EH (cell line): ENCODE measurements around the gene NEURL1B.
A peak's percentile ranks its signal among the peaks of the same experiment; 100 is the strongest.

ENCODE experiments used
- DNase-seq: peaks from one replicate; pipeline ENCODE4 v3.0.0-alpha.2; 2015; ENCODE audit warnings: low read depth

NEURL1B gene

GRCh38 chr5:172678902-172679301 is 37.8 kb downstream of the NEURL1B start:
- no peak for DNase-seq

GRCh38 chr5:172679628-172680212 is 38.7 kb downstream of the NEURL1B start:
- DNase-seq: no peak

- no peak for DNase-seq
These were observed 39.9 kb downstream of the NEURL1B start for GRCh38 chr5:172680921-172681320.

- DNase-seq: no peak
These were observed 40.4 kb downstream of the NEURL1B start for GRCh38 chr5:172681421-172681820.

GRCh38 chr5:172683264-172683644 is 42.2 kb downstream of the NEURL1B start:
- no peak for DNase-seq

- DNase-seq: no peak
These were observed 42.8 kb downstream of the NEURL1B start for GRCh38 chr5:172683645-172684471.

- no peak for DNase-seq
These were observed 44.0 kb downstream of the NEURL1B start for GRCh38 chr5:172685091-172685490.

- DNase-seq: peak; percentile 52
These were observed 45.0 kb downstream of the NEURL1B start for GRCh38 chr5:172686111-172686510.

GRCh38 chr5:172686539-172687390 is 45.7 kb downstream of the NEURL1B start:
- DNase-seq: no peak

GRCh38 chr5:172687940-172688339 is 46.9 kb downstream of the NEURL1B start:
- no peak for DNase-seq

- no peak for DNase-seq
These were observed 47.5 kb downstream of the NEURL1B start for GRCh38 chr5:172688349-172689217.

GRCh38 chr5:172689218-172689572 is 48.1 kb downstream of the NEURL1B start:
- DNase-seq: no peak

- DNase-seq: no peak
These were observed 48.7 kb downstream of the NEURL1B start for GRCh38 chr5:172689801-172690200.

- DNase-seq: no peak
These were observed 49.4 kb downstream of the NEURL1B start for GRCh38 chr5:172690258-172691075.

GRCh38 chr5:172691886-172692285 is 50.8 kb downstream of the NEURL1B start:
- DNase-seq: no peak

GRCh38 chr5:172692451-172692850 is 51.4 kb downstream of the NEURL1B start:
- no peak for DNase-seq

GRCh38 chr5:172692981-172693380 is 51.9 kb downstream of the NEURL1B start:
- DNase-seq: peak; percentile 46

- no peak for DNase-seq
These were observed 53.0 kb downstream of the NEURL1B start for GRCh38 chr5:172694061-172694460.

- no peak for DNase-seq
These were observed 53.5 kb downstream of the NEURL1B start for GRCh38 chr5:172694541-172694940.

- no peak for DNase-seq
These were observed 54.4 kb downstream of the NEURL1B start for GRCh38 chr5:172695232-172696054.
